HG03097 (cell line): Measurements from ENCODE around the gene TCHP.

Experiments
- ATAC-seq: cut with Tn5 transposase; IDR thresholded peaks from one replicate; pipeline ENCODE4 v1.9.1; 2021; ENCODE audit not compliant: unreplicated experiment, low FRiP score

TCHP gene

DNA sequence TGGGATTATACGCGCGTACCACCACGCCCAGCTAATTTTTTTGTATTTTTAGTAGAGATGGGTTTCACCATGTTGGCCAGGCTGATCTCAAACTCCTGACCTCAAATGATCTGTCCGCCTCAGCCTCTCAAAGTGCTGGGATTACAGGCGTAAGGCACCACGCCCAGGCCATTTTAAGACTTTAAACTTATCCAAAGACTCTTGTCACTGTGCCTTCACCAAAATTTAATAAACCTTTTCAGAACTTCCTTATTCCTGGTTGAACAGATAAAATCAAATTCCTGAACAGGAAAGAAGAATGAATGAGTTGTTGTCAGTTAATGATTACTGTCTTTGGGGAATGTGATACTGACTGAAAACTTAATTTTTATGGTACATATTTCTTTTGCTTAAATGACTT, 58.3 kb downstream of the TCHP start:
- no peak for ATAC-seq

DNA sequence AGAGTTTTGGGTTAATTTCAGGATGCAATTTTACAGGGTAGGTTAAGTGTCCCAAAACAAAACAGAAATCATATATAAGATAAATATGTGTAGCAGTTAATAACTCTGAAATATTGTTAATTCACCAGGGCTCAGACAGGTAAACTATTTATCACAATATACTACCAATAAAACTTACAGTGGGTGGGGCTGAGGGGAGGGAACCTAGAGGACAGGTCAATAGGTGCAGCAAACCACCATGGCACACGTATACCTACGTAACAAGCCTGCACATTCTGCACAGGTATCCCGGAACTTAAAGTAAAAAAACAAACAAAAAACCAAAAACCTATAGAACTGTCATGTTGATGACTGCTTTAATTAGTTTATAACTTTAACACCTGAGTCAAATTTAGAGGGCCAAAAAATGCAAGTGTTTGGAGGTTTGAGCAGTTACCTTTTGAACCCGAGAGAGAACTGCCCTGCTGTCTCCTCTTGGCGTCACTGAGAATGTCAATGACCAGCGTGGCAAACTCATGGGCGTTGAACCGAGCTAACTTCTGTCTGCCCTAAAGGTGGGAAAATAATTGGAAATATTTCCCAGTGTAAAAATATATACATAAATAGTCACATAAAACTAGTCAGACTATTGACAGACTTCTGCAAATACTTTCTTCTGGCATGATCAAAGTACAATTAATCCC, 59.5 kb downstream of the TCHP start:
- ATAC-seq, result no peak

DNA sequence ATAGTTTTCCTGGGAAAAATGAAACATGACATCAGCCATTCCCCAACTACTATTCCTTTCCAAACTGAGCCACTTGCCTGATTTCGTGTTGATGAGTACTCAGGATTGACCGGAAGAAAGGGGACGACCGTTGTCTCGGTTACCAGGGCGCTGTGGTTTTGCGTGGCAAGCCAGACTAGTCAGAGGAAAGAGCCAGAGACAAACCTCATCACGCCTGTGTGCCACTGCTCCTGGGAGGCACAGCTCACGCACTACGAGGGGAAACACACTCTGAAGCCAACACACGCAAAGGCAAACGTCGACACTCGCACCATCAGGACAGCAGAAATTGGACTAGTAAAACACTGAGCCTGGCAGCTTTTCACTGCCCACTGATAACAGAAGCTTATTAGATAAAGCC, 61.1 kb downstream of the TCHP start:
- ATAC-seq, result no peak

DNA sequence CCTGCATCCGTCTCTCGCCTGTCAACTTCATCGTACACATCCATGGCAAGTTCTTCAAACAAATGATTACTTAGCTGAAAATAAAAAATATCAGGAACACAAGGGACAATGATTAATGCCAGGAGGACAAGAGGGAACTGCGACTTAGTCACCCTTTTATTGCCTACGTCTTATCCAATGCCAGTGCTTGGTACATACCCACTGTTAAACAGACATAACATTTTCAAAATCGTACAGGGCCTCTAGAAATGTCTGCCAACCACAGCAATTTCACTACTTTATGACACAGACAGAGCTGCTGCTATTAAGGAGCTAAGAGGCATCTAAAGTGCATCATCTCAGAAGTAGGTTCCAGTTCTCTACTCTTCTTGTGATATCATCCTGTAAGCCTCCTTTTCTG, 61.5 kb downstream of the TCHP start:
- ATAC-seq, result no peak

DNA sequence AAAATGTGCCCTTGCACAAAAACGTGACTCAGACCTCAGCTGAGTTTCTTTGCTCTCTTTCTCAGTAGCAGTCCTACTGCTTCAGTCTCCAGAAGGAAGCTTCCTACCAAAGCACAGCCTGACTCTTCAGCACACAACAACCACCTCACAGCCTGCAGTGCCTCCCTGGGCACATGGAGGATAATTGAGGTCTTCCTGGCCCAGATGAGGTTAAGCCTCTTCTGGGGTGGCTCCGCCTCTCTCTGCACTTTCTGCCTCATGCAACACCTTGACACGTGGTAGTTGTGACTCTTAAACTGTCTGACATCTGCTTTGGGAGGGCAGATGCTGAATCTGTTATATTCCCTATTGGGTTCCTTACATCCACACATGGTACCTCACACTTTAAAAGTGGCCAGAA, 62.3 kb downstream of the TCHP start:
- ATAC-seq, result no peak

DNA sequence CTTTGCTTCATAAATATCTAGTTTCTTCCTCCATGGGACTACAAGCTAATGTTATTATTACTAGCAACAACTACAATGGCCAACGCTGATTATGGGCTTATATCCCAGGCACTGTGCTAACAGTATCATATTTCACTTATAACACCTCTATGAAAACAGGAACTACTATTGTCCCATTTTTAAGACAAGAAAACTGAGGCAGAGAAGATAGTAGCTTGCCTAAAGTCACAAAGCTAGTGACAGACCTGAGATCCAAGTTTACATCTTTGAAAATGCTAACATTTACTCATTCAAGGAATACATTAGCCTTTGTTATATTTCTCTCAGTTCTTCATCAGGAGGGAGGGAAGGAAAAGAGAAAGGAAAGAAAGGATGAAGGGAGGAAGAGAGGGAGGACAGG, 63.3 kb downstream of the TCHP start:
- no peak for ATAC-seq

DNA sequence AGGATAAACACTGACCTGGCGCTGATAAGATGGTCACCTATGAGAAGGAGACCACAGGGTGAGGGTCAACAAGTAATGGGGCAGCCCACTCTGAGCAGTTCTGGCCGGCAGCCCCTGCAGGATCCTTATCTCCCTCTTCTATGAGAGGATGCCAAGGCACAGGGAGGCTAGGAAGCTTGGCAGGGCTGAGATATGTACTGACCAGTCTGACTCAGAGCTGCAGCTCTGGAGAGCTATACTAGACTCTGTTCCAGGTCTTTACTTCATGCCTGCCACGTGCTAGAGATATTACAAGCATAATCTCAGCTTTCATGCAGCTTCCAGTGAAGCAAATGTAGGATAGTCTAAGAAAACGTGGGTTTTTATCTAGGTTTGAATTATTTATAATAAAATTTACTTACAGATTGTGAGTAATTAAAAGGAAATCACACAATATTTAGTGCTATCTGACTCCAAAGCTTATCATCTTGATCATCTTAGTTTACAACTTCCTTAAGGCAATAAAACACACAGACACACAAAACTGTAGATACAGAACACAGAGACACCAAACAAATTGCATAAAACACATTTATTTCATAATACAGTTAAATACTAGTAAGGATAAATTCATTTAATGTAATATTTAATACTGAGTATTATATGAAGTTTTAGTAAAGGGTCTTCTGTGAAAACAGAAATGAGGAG, 63.8 kb downstream of the TCHP start:
- ATAC-seq, result no peak

DNA sequence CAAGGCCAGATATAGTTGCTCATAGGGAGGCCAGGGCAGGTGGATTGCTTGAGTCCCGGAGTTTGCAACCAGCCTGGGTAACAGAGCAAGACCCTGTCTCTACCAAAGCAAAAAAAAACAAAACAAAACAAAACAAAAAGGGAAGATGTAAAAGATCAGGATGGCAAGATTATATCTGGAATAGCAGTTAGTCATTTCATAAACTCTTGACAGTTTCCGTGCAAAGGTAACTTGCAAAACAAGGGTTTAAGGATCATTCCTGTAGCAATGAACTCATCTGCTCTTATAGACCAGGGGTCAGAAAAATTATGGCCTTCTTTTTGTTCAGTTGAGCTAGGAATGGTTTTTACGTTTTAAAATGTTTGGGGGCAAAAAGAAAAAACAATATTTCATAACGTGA, 66.5 kb downstream of the TCHP start:
- ATAC-seq, result no peak

DNA sequence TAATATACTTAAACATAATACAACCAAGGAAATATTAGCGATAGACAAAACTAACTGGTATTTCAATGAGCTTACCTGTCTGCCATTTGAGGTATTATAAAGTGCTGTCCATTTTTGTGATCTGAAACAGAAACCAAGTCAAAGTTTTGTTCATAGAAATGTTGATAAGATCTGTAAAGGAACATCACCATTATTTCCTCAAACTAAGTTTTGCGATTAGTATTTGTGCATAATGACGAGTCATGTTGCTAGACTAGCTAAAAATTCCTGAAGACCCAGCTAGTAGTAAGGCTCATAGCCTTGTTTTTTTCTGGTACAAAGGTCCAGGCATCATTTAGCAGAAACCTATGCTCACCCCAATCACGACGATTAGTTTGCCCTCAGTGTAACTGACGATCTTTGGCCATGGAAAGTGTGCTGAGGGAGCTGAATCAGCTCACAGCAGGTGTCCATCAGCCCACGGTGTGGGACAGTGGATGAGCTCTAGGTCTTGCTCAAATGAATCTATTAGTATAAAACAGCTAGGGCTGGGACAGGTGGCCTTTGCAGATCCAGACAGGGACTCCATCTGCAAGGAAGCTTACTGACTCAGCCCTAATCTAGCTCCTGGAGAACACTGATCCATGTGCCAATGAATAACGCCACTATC, 67.4 kb downstream of the TCHP start:
- no peak for ATAC-seq
